SK-N-MC (cell line): Measurements from ENCODE around the gene ZBTB7C.

Source experiments
- EZH2 ChIP-seq: fragments of 200-600 bp; sonication (generic); IDR thresholded peaks from one replicate; pipeline ENCODE4 v1.6.1; 2017; ENCODE audit warnings: antibody characterized with exemption
- FOXP2 ChIP-seq: optimal IDR thresholded peaks from 2 replicates; pipeline ENCODE3; 2011; ENCODE audit warnings: mild to moderate bottlenecking, moderate library complexity; ENCODE audit not compliant: insufficient read depth; ENCODE audit errors: extremely low read length, control extremely low read depth
- POLR2AphosphoS5 ChIP-seq: IDR thresholded peaks from 2 replicates; pipeline ENCODE4 v1.6.1; 2012; ENCODE audit warnings: mild to moderate bottlenecking, low read depth, low read length, borderline replicate concordance

GRCh38 chr18:48191494-48191893 is 217.7 kb downstream of the ZBTB7C start:
- TF ChIP-seq EZH2 (no peak), POLR2AphosphoS5 (no peak), FOXP2 (no peak)
